ENCODE data around the gene DENND10.
"Not testable (repeated sequence)": the region's sequence is repeated elsewhere in the genome, so short reads cannot be mapped to it uniquely, and the experiment has no call there.

DENND10 gene

GRCh38 chr10:119133949-119134348, 30.0 kb downstream of the DENND10 start:
- DNase-seq (ENCODE audit: low read depth), result no peak
- no peak for TF ChIP-seq CTCF (IDR thresholded peaks at IDR 0.05; ENCODE audit: low read length, missing control alignments)
- H3K4me3 ChIP-seq (replicated peaks; ENCODE audit: low read depth, low read length), result no peak overlapping the region

- DNase-seq (ENCODE audit: low read depth), result peak; percentile 82
- no peak overlapping the region for H3K4me3 ChIP-seq (replicated peaks; ENCODE audit: low read depth, low read length)
- no peak for TF ChIP-seq CTCF (IDR thresholded peaks at IDR 0.05; ENCODE audit: low read length, missing control alignments)
Measured at GRCh38 chr10:119135513-119135881, 31.6 kb downstream of the DENND10 start.

- TF ChIP-seq CTCF (IDR thresholded peaks at IDR 0.05; ENCODE audit: low read length, missing control alignments), result no peak
- H3K4me3 ChIP-seq (replicated peaks; ENCODE audit: low read depth, low read length), result no peak overlapping the region
Measured at GRCh38 chr10:119136084-119136483, 32.2 kb downstream of the DENND10 start.

GRCh38 chr10:119137878-119138277, 34.0 kb downstream of the DENND10 start:
- not testable (repeated sequence) for DNase-seq (ENCODE audit: low read depth); H3K4me3 ChIP-seq (replicated peaks; ENCODE audit: low read depth, low read length)

More at GRCh38 chr10:119136084-119136483, 32.2 kb downstream of the DENND10 start:
- DNase-seq (ENCODE audit: low read depth), result no peak

GRCh38 chr10:119138346-119139306, 34.7 kb downstream of the DENND10 start:
- DNase-seq (ENCODE audit: low read depth), result no peak
- TF ChIP-seq CTCF (IDR thresholded peaks at IDR 0.05; ENCODE audit: low read length, missing control alignments), result no peak
- no peak overlapping the region for H3K4me3 ChIP-seq (replicated peaks; ENCODE audit: low read depth, low read length)

- peak; percentile 61 for TF ChIP-seq CTCF (IDR thresholded peaks at IDR 0.05; ENCODE audit: low read length, missing control alignments)
- DNase-seq (ENCODE audit: low read depth), result peak; percentile 35
Measured at GRCh38 chr10:119139464-119140067, 35.7 kb downstream of the DENND10 start.

GRCh38 chr10:119140603-119141245, 36.8 kb downstream of the DENND10 start:
- no peak overlapping the region for H3K4me3 ChIP-seq (replicated peaks; ENCODE audit: low read depth, low read length)
- TF ChIP-seq CTCF (IDR thresholded peaks at IDR 0.05; ENCODE audit: low read length, missing control alignments), result no peak
- DNase-seq (ENCODE audit: low read depth), result no peak

More at GRCh38 chr10:119139464-119140067, 35.7 kb downstream of the DENND10 start:
- H3K4me3 ChIP-seq (replicated peaks; ENCODE audit: low read depth, low read length), result no peak overlapping the region

All from fibroblast of pulmonary artery (primary cell).